Trophoblast cell (in vitro differentiated cells and primary cell): ENCODE measurements around the gene SARS1.

ENCODE experiments used
- DNase-seq, 2 donors: peaks; one replicate each; pipeline ENCODE4 v3.0.0-alpha.2; 2016
- H2AFZ ChIP-seq: 2 replicates; pipeline ENCODE4 v1.6.1; 2013; ENCODE audit warnings: low read length, moderate library complexity, mild to moderate bottlenecking; ENCODE audit not compliant: insufficient read depth, poor library complexity
- H2AK5ac ChIP-seq: 2 replicates; pipeline ENCODE4 v1.6.1; 2013; ENCODE audit warnings: mild to moderate bottlenecking, low read length
- H2BK120ac ChIP-seq: 2 replicates; pipeline ENCODE4 v1.6.1; 2013; ENCODE audit warnings: low read length, mild to moderate bottlenecking, moderate library complexity; ENCODE audit not compliant: insufficient read depth, poor library complexity
- H2BK12ac ChIP-seq: 2 replicates; pipeline ENCODE4 v1.6.1; 2013; ENCODE audit warnings: mild to moderate bottlenecking, low read length, moderate library complexity
- H2BK5ac ChIP-seq: 2 replicates; pipeline ENCODE4 v1.6.1; 2013; ENCODE audit warnings: low read length, low read depth, moderate library complexity, mild to moderate bottlenecking; ENCODE audit not compliant: poor library complexity
- H3K14ac ChIP-seq: 2 replicates; pipeline ENCODE4 v1.6.1; 2013; ENCODE audit warnings: mild to moderate bottlenecking, low read length
- H3K18ac ChIP-seq: 2 replicates; pipeline ENCODE4 v1.6.1; 2013; ENCODE audit warnings: mild to moderate bottlenecking, low read length
- H3K23ac ChIP-seq: 2 replicates; pipeline ENCODE4 v1.6.1; 2013; ENCODE audit warnings: low read length
- H3K27ac ChIP-seq: 2 replicates; pipeline ENCODE4 v1.5.1; 2013; ENCODE audit warnings: low read depth, mild to moderate bottlenecking, inconsistent platforms, low read length, moderate library complexity
- H3K27me3 ChIP-seq: 2 replicates; pipeline ENCODE4 v1.6.1; 2013; ENCODE audit warnings: inconsistent platforms, mild to moderate bottlenecking, low read length, moderate library complexity; ENCODE audit not compliant: insufficient read depth
- H3K36me3 ChIP-seq, 2 experiments: 1 replicate in 1 of 2; 2 replicates in 1 of 2; pipeline ENCODE4 v1.6.1; 2013; ENCODE audit warnings: low read length in 2 of 2, mild to moderate bottlenecking in 2 of 2, moderate library complexity in 1 of 2; ENCODE audit not compliant: insufficient read depth in 2 of 2, control insufficient read depth in 1 of 2
- H3K4ac ChIP-seq: 2 replicates; pipeline ENCODE4 v1.6.1; 2013; ENCODE audit warnings: low read depth, mild to moderate bottlenecking, low read length, moderate library complexity
- H3K4me1 ChIP-seq, 2 experiments: 1 replicate in 1 of 2; 2 replicates in 1 of 2; pipeline ENCODE4 v1.6.1; 2013; ENCODE audit warnings: low read length in 2 of 2, mild to moderate bottlenecking in 2 of 2, moderate library complexity in 1 of 2; ENCODE audit not compliant: insufficient read depth in 2 of 2, control insufficient read depth in 1 of 2
- H3K4me2 ChIP-seq: 2 replicates; pipeline ENCODE4 v1.6.1; 2013; ENCODE audit warnings: inconsistent platforms, mild to moderate bottlenecking, low read length, moderate library complexity
- H3K4me3 ChIP-seq: 2 replicates; pipeline ENCODE4 v1.5.1; 2013; ENCODE audit warnings: mild to moderate bottlenecking, low read depth, low read length, inconsistent platforms
- H3K79me1 ChIP-seq: one replicate; pipeline ENCODE4 v1.6.1; 2013; ENCODE audit warnings: low read length
- H3K79me2 ChIP-seq: 2 replicates; pipeline ENCODE4 v1.6.1; 2013; ENCODE audit warnings: low read length, mild to moderate bottlenecking; ENCODE audit not compliant: control insufficient read depth, insufficient read depth, poor library complexity
- H3K9ac ChIP-seq: 2 replicates; pipeline ENCODE4 v1.6.1; 2013; ENCODE audit warnings: mild to moderate bottlenecking, low read length
- H3K9me3 ChIP-seq: 2 replicates; pipeline ENCODE4 v1.6.1; 2013; ENCODE audit warnings: low read depth, mild to moderate bottlenecking, control low read depth, inconsistent platforms, low read length; ENCODE audit not compliant: insufficient read depth
- H4K12ac ChIP-seq: 2 replicates; pipeline ENCODE4 v1.6.1; 2013; ENCODE audit warnings: low read depth, mild to moderate bottlenecking, low read length, moderate library complexity
- H4K8ac ChIP-seq: 2 replicates; pipeline ENCODE4 v1.6.1; 2013; ENCODE audit warnings: low read depth, mild to moderate bottlenecking, low read length, moderate library complexity
- H4K91ac ChIP-seq: one replicate; pipeline ENCODE4 v1.6.1; 2013; ENCODE audit warnings: low read depth, mild to moderate bottlenecking, low read length, moderate library complexity
- WGBS: extraction: QIAGEN DNeasy Blood & Tissue Kit; methylation state at CpG from one replicate; pipeline ENCODE4 v1.1.7; 2013; ENCODE audit warnings: missing lambda C conversion rate; ENCODE audit not compliant: insufficient read length, insufficient coverage; ENCODE audit errors: extremely low coverage; 5-methylcytosine and 5-hydroxymethylcytosine counted together

The SARS1 gene

GRCh38 chr1:109228167-109228566 is 14.4 kb downstream of the SARS1 start:
- no peaks in the 10 kb centered on the region for H3K79me1 ChIP-seq
- H3K9ac ChIP-seq = no peak overlapping the region
- H3K4me1 ChIP-seq = no peaks in the 10 kb centered on the region
- no peak overlapping the region for H3K27ac ChIP-seq
- no peaks in the 10 kb centered on the region for H3K27me3 ChIP-seq
- no peak overlapping the region for H2AFZ ChIP-seq
- H3K36me3 ChIP-seq = peaks cover 28 to 41% of the 10 kb centered on the region in 2 experiments
- H3K4me3 ChIP-seq = no peak overlapping the region
- no peak for DNase-seq
- no peaks in the 10 kb centered on the region for H3K79me2 ChIP-seq
- no peak overlapping the region for H4K91ac ChIP-seq
- no peak overlapping the region for H3K4me2 ChIP-seq
- H3K18ac ChIP-seq = no peak overlapping the region
- no peak overlapping the region for H4K8ac ChIP-seq
- H2BK5ac ChIP-seq = no peak overlapping the region
- no CpG with 5 or more reads among the region's 3 CpGs for WGBS
- no peak overlapping the region for H3K23ac ChIP-seq
- H3K9me3 ChIP-seq = no peaks in the 10 kb centered on the region
- H3K14ac ChIP-seq = no peak overlapping the region
- no peak overlapping the region for H2BK120ac ChIP-seq
- H2BK12ac ChIP-seq = no peak overlapping the region
- H4K12ac ChIP-seq = no peak overlapping the region
- no peak overlapping the region for H3K4ac ChIP-seq
- no peak overlapping the region for H2AK5ac ChIP-seq

- WGBS = no CpG with 5 or more reads among the region's 13 CpGs
- Histone ChIP-seq H3K23ac (no peak overlapping the region), H3K4ac (no peak overlapping the region), H3K4me2 (no peak overlapping the region), H2BK120ac (no peak overlapping the region), H2BK5ac (no peak overlapping the region), H2AFZ (no peak overlapping the region), H3K9ac (no peak overlapping the region), H3K36me3 (peaks cover 26 to 42% of the 10 kb centered on the region in 2 experiments), H3K14ac (no peak overlapping the region), H4K12ac (no peak overlapping the region), H2AK5ac (no peak overlapping the region), H4K8ac (no peak overlapping the region), H3K79me1 (no peaks in the 10 kb centered on the region), H3K27ac (no peak overlapping the region), H3K18ac (no peak overlapping the region), H3K9me3 (no peaks in the 10 kb centered on the region), H4K91ac (no peak overlapping the region), H3K27me3 (no peaks in the 10 kb centered on the region), H3K4me1 (no peaks in the 10 kb centered on the region), H2BK12ac (no peak overlapping the region), H3K79me2 (no peaks in the 10 kb centered on the region), H3K4me3 (no peak overlapping the region)
- no peak for DNase-seq
These were observed 15.9 kb downstream of the SARS1 start for GRCh38 chr1:109229531-109230127.

- H3K4ac ChIP-seq = no peak overlapping the region
- no peak overlapping the region for H2BK5ac ChIP-seq
- no peak overlapping the region for H3K18ac ChIP-seq
- no peak overlapping the region for H2BK12ac ChIP-seq
- no peak overlapping the region for H3K4me2 ChIP-seq
- H3K9ac ChIP-seq = no peak overlapping the region
- no peak overlapping the region for H3K27ac ChIP-seq
- WGBS = no CpG with 5 or more reads among the region's 3 CpGs
- no peak overlapping the region for H4K91ac ChIP-seq
- no peak overlapping the region for H2BK120ac ChIP-seq
- no peak overlapping the region for H4K8ac ChIP-seq
- H3K9me3 ChIP-seq = no peaks in the 10 kb centered on the region
- no peak for DNase-seq
- no peak overlapping the region for H2AK5ac ChIP-seq
- H3K27me3 ChIP-seq = no peaks in the 10 kb centered on the region
- H3K4me1 ChIP-seq = no peaks in the 10 kb centered on the region
- peaks cover 39 to 53% of the 10 kb centered on the region in 2 experiments for H3K36me3 ChIP-seq
- H2AFZ ChIP-seq = no peak overlapping the region
- no peaks in the 10 kb centered on the region for H3K79me1 ChIP-seq
- no peak overlapping the region for H3K14ac ChIP-seq
- H3K23ac ChIP-seq = no peak overlapping the region
- no peaks in the 10 kb centered on the region for H3K79me2 ChIP-seq
- H3K4me3 ChIP-seq = no peak overlapping the region
- H4K12ac ChIP-seq = no peak overlapping the region
These were observed 17.3 kb downstream of the SARS1 start for GRCh38 chr1:109231066-109231465.

- Histone ChIP-seq H3K4me1 (peaks cover 7 to 9% of the 10 kb centered on the region in 2 experiments), H2AFZ (no peak overlapping the region), H4K8ac (no peak overlapping the region), H3K79me2 (no peaks in the 10 kb centered on the region), H2BK12ac (no peak overlapping the region), H3K23ac (no peak overlapping the region), H3K4me3 (no peak overlapping the region), H2AK5ac (no peak overlapping the region), H3K4me2 (no peak overlapping the region), H3K4ac (no peak overlapping the region), H4K12ac (no peak overlapping the region), H3K9me3 (no peaks in the 10 kb centered on the region), H2BK5ac (no peak overlapping the region), H3K9ac (no peak overlapping the region), H4K91ac (no peak overlapping the region), H3K79me1 (no peaks in the 10 kb centered on the region), H3K18ac (no peak overlapping the region), H3K27me3 (no peaks in the 10 kb centered on the region), H3K36me3 (peaks cover 47 to 72% of the 10 kb centered on the region in 2 experiments), H2BK120ac (no peak overlapping the region), H3K14ac (no peak overlapping the region), H3K27ac (no peak overlapping the region)
- no CpG with 5 or more reads among the region's 7 CpGs for WGBS
- DNase-seq = no peak
These were observed 21.4 kb downstream of the SARS1 start for GRCh38 chr1:109235137-109235536.
